Suprapubic skin (tissue), 4 donors: ENCODE measurements around the gene MYOM3.

Experiments
- CTCF ChIP-seq, 2 donors: fragments of 200-600 bp in 1 of 2; fragments of 450-650 bp in 1 of 2; sonication (generic) in 1 of 2; IDR thresholded peaks; one replicate each; pipeline ENCODE4 v1.5.1; 2016 to 2019; ENCODE audit warnings: antibody characterized with exemption in 2 of 2, mild to moderate bottlenecking in 1 of 2, moderate library complexity in 1 of 2
- EP300 ChIP-seq: sonication (generic); formaldehyde crosslinking; IDR thresholded peaks from one replicate; pipeline ENCODE4 v1.6.1; 2017; ENCODE audit warnings: antibody characterized with exemption
- POLR2A ChIP-seq, 2 donors: fragments of 450-650 bp; IDR thresholded peaks; one replicate each; pipeline ENCODE4 v1.6.1; 2017; ENCODE audit warnings: antibody characterized with exemption in 2 of 2, mild to moderate bottlenecking in 2 of 2, moderate library complexity in 2 of 2
- POLR2AphosphoS5 ChIP-seq, 3 donors: sonication (generic); formaldehyde crosslinking; IDR thresholded peaks; one replicate each; pipeline ENCODE4 v1.6.1; 2017; ENCODE audit warnings: antibody characterized with exemption in 3 of 3

- TF ChIP-seq CTCF (IDR thresholded peaks at IDR 0.05), result no peak
- no peak for TF ChIP-seq POLR2A (IDR thresholded peaks at IDR 0.05)
- peak in 1 of 3 donors; percentile 24 for TF ChIP-seq POLR2AphosphoS5 (IDR thresholded peaks at IDR 0.05)
- no peak for TF ChIP-seq EP300
Observed at GRCh38 chr1:24119859-24120756, 8.2 kb upstream of the MYOM3 start.
